MM.1S (cell line): ENCODE results near the gene FBXO42.
"Not testable (repeated sequence)": the region's sequence is repeated elsewhere in the genome, so short reads cannot be mapped to it uniquely, and the experiment has no call there.

Experiments
- DNase-seq: peaks from one replicate; pipeline ENCODE4 v3.0.0-alpha.2; 2015
- H2AFZ ChIP-seq: fragments of 300-600 bp; sonication (generic); 2 replicates; pipeline ENCODE4 v1.6.0; 2016; ENCODE audit warnings: antibody characterized with exemption, low read length
- H3F3A ChIP-seq: fragments of 300-600 bp; sonication (generic); 2 replicates; pipeline ENCODE4 v1.6.1; 2016; ENCODE audit warnings: mild to moderate bottlenecking, antibody characterized with exemption, low read length, moderate library complexity, mixed read lengths; ENCODE audit not compliant: insufficient read depth
- H3K27ac ChIP-seq: fragments of 300-600 bp; sonication (generic); 2 replicates; pipeline ENCODE4 v1.5.1; 2016; ENCODE audit warnings: mild to moderate bottlenecking, low read length
- H3K27me3 ChIP-seq: fragments of 300-600 bp; sonication (generic); replicated peaks from 2 replicates; pipeline ENCODE4 v1.6.0; 2016; ENCODE audit warnings: low read length; ENCODE audit not compliant: insufficient read depth
- H3K36me3 ChIP-seq: fragments of 300-600 bp; sonication (generic); replicated peaks from 2 replicates; pipeline ENCODE4 v1.6.1; 2016; ENCODE audit warnings: mild to moderate bottlenecking, low read length, mixed read lengths; ENCODE audit not compliant: insufficient read depth
- H3K4me1 ChIP-seq: fragments of 300-600 bp; sonication (generic); 2 replicates; pipeline ENCODE4 v1.6.1; 2016; ENCODE audit warnings: low read length, mixed read lengths
- H3K4me2 ChIP-seq: fragments of 300-600 bp; sonication (generic); 2 replicates; pipeline ENCODE4 v1.6.0; 2016; ENCODE audit warnings: low read depth, low read length
- H3K4me3 ChIP-seq: fragments of 300-600 bp; sonication (generic); 2 replicates; pipeline ENCODE4 v1.5.1; 2016; ENCODE audit warnings: low read length, mixed read lengths
- H3K79me2 ChIP-seq: fragments of 300-600 bp; sonication (generic); 2 replicates; pipeline ENCODE4 v1.6.1; 2016; ENCODE audit warnings: mixed run types, low read length, mixed read lengths
- H3K9ac ChIP-seq: fragments of 300-600 bp; sonication (generic); 2 replicates; pipeline ENCODE4 v1.6.1; 2016; ENCODE audit warnings: low read length, mixed read lengths
- H3K9me2 ChIP-seq: fragments of 300-600 bp; sonication (generic); replicated peaks from 2 replicates; pipeline ENCODE4 v1.6.1; 2016; ENCODE audit warnings: mild to moderate bottlenecking, low read length, mixed read lengths; ENCODE audit not compliant: insufficient read depth
- H3K9me3 ChIP-seq: fragments of 300-600 bp; sonication (generic); replicated peaks from 2 replicates; pipeline ENCODE4 v1.6.1; 2016; ENCODE audit warnings: mild to moderate bottlenecking, low read length, mixed read lengths; ENCODE audit not compliant: insufficient read depth
- H4K20me1 ChIP-seq: fragments of 300-600 bp; sonication (generic); 2 replicates; pipeline ENCODE4 v1.6.1; 2016; ENCODE audit warnings: mild to moderate bottlenecking, low read length, moderate library complexity, mixed read lengths; ENCODE audit not compliant: insufficient read depth
- CTCF ChIP-seq: fragments of 300-600 bp; sonication (generic); IDR thresholded peaks from 2 replicates; pipeline ENCODE4 v1.5.1; 2016; ENCODE audit warnings: antibody characterized with exemption, low read length, mixed read lengths
- EZH2 ChIP-seq: fragments of 300-600 bp; sonication (generic); optimal IDR thresholded peaks from 2 replicates; pipeline ENCODE3; 2017; ENCODE audit warnings: low read depth, mild to moderate bottlenecking, antibody characterized with exemption, low read length, mixed read lengths
- EZH2phosphoT487 ChIP-seq: fragments of 300-600 bp; sonication (generic); IDR thresholded peaks from 2 replicates; pipeline ENCODE4 v1.6.1; 2018; ENCODE audit warnings: antibody characterized with exemption, low read length

The FBXO42 gene

GRCh38 chr1:16258591-16259135, 93.6 kb downstream of the FBXO42 start:
- Histone ChIP-seq H3K9me2 (no peaks in the 10 kb centered on the region), H3K36me3 (no peaks in the 10 kb centered on the region), H3F3A (no peaks in the 10 kb centered on the region), H3K9ac (no peak overlapping the region), H3K4me3 (no peak overlapping the region), H3K27me3 (no peaks in the 10 kb centered on the region), H3K4me1 (no peaks in the 10 kb centered on the region), H3K79me2 (no peaks in the 10 kb centered on the region; the same call in 1 of the 2 replicates), H3K9me3 (no peaks in the 10 kb centered on the region), H4K20me1 (no peaks in the 10 kb centered on the region), H2AFZ (no peak overlapping the region), H3K27ac (no peak overlapping the region), H3K4me2 (no peak overlapping the region)
- no peak for TF ChIP-seq CTCF
- DNase-seq: no peak

GRCh38 chr1:16257968-16258367, 94.3 kb downstream of the FBXO42 start:
- DNase-seq: no peak
- H3K27ac ChIP-seq: no peak overlapping the region
- H3K36me3 ChIP-seq: no peaks in the 10 kb centered on the region
- H3K79me2 ChIP-seq: no peaks in the 10 kb centered on the region; the same call in 1 of the 2 replicates
- H3K4me3 ChIP-seq: no peak overlapping the region
- H3K9ac ChIP-seq: no peak overlapping the region
- no peaks in the 10 kb centered on the region for H3K9me2 ChIP-seq
- H3K4me2 ChIP-seq: no peak overlapping the region
- no peaks in the 10 kb centered on the region for H4K20me1 ChIP-seq
- H3F3A ChIP-seq: no peaks in the 10 kb centered on the region
- no peaks in the 10 kb centered on the region for H3K4me1 ChIP-seq
- no peak overlapping the region for H2AFZ ChIP-seq
- no peaks in the 10 kb centered on the region for H3K9me3 ChIP-seq
- TF ChIP-seq CTCF (no peak), EZH2 (no peak), EZH2phosphoT487 (no peak)
- H3K27me3 ChIP-seq: no peaks in the 10 kb centered on the region

GRCh38 chr1:16257556-16257955, 94.7 kb downstream of the FBXO42 start:
- H3F3A ChIP-seq, H3K79me2 ChIP-seq, H3K27ac ChIP-seq, H3K4me3 ChIP-seq, H3K36me3 ChIP-seq, H3K9me2 ChIP-seq, H3K9ac ChIP-seq, H3K9me3 ChIP-seq, H4K20me1 ChIP-seq, H3K4me2 ChIP-seq, H3K4me1 ChIP-seq, H3K27me3 ChIP-seq, H2AFZ ChIP-seq, DNase-seq: not testable (repeated sequence)

GRCh38 chr1:16256478-16256877, 95.8 kb downstream of the FBXO42 start:
- Histone ChIP-seq H3K79me2 (no peaks in the 10 kb centered on the region; the same call in 1 of the 2 replicates), H3K9ac (no peak overlapping the region), H3K4me2 (no peak overlapping the region), H3K4me1 (no peaks in the 10 kb centered on the region), H3F3A (no peaks in the 10 kb centered on the region), H3K27me3 (no peaks in the 10 kb centered on the region), H3K9me2 (no peaks in the 10 kb centered on the region), H3K9me3 (no peaks in the 10 kb centered on the region), H3K36me3 (no peaks in the 10 kb centered on the region), H3K27ac (no peak overlapping the region), H2AFZ (no peak overlapping the region), H4K20me1 (no peaks in the 10 kb centered on the region), H3K4me3 (no peak overlapping the region)
- no peak for DNase-seq
- no peak for TF ChIP-seq EZH2
- no peak for TF ChIP-seq EZH2phosphoT487
- TF ChIP-seq CTCF: no peak
